ENCODE data around the gene DHX30.
"Not testable (repeated sequence)": the region's sequence is repeated elsewhere in the genome, so short reads cannot be mapped to it uniquely, and the experiment has no call there.

DHX30 gene

GRCh38 chr3:47802734-47803479 lies at the start of gene DHX30:
TSS of gene DHX30 (plus strand) at chr3:47803138. CDS start at chr3:47810684, 7,546 bp downstream.
- DNase-seq (ENCODE audit: low read depth in 2 of 2) = peak; percentile 59 to 81

- DNase-seq (ENCODE audit: low read depth in 2 of 2) = no peak
These were observed 44.5 kb upstream of the DHX30 start for GRCh38 chr3:47758261-47759025.

GRCh38 chr3:47760207-47760606 lies 42.7 kb upstream of the DHX30 start:
- DNase-seq (ENCODE audit: low read depth in 2 of 2) = not testable (repeated sequence)

- no peak for DNase-seq (ENCODE audit: low read depth in 2 of 2)
These were observed 41.9 kb upstream of the DHX30 start for GRCh38 chr3:47761046-47761445.

GRCh38 chr3:47762233-47762632 lies 40.7 kb upstream of the DHX30 start:
- no peak for DNase-seq (ENCODE audit: low read depth in 2 of 2)

GRCh38 chr3:47766186-47766585 lies 36.8 kb upstream of the DHX30 start:
- DNase-seq (ENCODE audit: low read depth in 2 of 2) = no peak

- DNase-seq (ENCODE audit: low read depth in 2 of 2) = no peak
These were observed 30.9 kb upstream of the DHX30 start for GRCh38 chr3:47772047-47772446.

- no peak for DNase-seq (ENCODE audit: low read depth in 2 of 2)
These were observed 30.1 kb upstream of the DHX30 start for GRCh38 chr3:47772788-47773187.

- DNase-seq (ENCODE audit: low read depth in 2 of 2) = no peak
These were observed 24.2 kb upstream of the DHX30 start for GRCh38 chr3:47778746-47779145.

GRCh38 chr3:47780741-47781684 lies 21.9 kb upstream of the DHX30 start:
- DNase-seq (ENCODE audit: low read depth in 2 of 2) = peak in 1 of 2 donors; percentile 66

GRCh38 chr3:47781685-47782445 lies 21.1 kb upstream of the DHX30 start, which contains the start of gene SMARCC1:
TSS of gene SMARCC1 (minus strand) at chr3:47781893. CDS start at chr3:47781797, 96 bp downstream.
- DNase-seq (ENCODE audit: low read depth in 2 of 2) = peak; percentile 93 to 97

- no peak for DNase-seq (ENCODE audit: low read depth in 2 of 2)
These were observed 20.3 kb upstream of the DHX30 start for GRCh38 chr3:47782446-47783308.

GRCh38 chr3:47783673-47784072 lies 19.3 kb upstream of the DHX30 start:
- DNase-seq (ENCODE audit: low read depth in 2 of 2) = no peak

- DNase-seq (ENCODE audit: low read depth in 2 of 2) = no peak
These were observed 11.6 kb upstream of the DHX30 start for GRCh38 chr3:47791193-47791855.

- no peak for DNase-seq (ENCODE audit: low read depth in 2 of 2)
These were observed 10.2 kb upstream of the DHX30 start for GRCh38 chr3:47792699-47793098.

- DNase-seq (ENCODE audit: low read depth in 2 of 2) = no peak
These were observed 8.4 kb upstream of the DHX30 start for GRCh38 chr3:47794544-47794943.

- no peak for DNase-seq (ENCODE audit: low read depth in 2 of 2)
These were observed 3.2 kb upstream of the DHX30 start for GRCh38 chr3:47799733-47800132.

- DNase-seq (ENCODE audit: low read depth in 2 of 2) = no peak
These were observed 615 bp downstream of the DHX30 start for GRCh38 chr3:47803480-47804025.

- no peak for DNase-seq (ENCODE audit: low read depth in 2 of 2)
These were observed 1.6 kb downstream of the DHX30 start for GRCh38 chr3:47804577-47804976.
